Fibroblast of villous mesenchyme (primary cell): ENCODE data around the gene ZNF221. TPM values are rescaled to one million over a fixed set of nuclear protein-coding genes. Genes with fewer than 3 reads are reported as not detected.
"Not testable (repeated sequence)": the region's sequence is repeated elsewhere in the genome, so short reads cannot be mapped to it uniquely, and the experiment has no call there.

Source experiments
- DNase-seq: peaks from one replicate; pipeline ENCODE4 v3.0.0-alpha.2; 2010; ENCODE audit warnings: low read depth
- H3K4me3 ChIP-seq: 2 replicates; pipeline ENCODE4 v1.5.1; 2011; ENCODE audit warnings: low read depth, mild to moderate bottlenecking, low read length
- CTCF ChIP-seq: IDR thresholded peaks from 2 replicates; pipeline ENCODE4 v1.5.1; 2012; ENCODE audit warnings: low read depth, mild to moderate bottlenecking, low read length; ENCODE audit not compliant: insufficient read depth
- total RNA-seq: library from RNA; depleted of rRNA; stranded (reverse); fragments of >200 nt; gene quantifications from 2 replicates; pipeline ENCODE4 v1.2.3, GENCODE V29; 2012

The ZNF221 gene
- total RNA-seq, 1 donor: 10.4 TPM

DNA sequence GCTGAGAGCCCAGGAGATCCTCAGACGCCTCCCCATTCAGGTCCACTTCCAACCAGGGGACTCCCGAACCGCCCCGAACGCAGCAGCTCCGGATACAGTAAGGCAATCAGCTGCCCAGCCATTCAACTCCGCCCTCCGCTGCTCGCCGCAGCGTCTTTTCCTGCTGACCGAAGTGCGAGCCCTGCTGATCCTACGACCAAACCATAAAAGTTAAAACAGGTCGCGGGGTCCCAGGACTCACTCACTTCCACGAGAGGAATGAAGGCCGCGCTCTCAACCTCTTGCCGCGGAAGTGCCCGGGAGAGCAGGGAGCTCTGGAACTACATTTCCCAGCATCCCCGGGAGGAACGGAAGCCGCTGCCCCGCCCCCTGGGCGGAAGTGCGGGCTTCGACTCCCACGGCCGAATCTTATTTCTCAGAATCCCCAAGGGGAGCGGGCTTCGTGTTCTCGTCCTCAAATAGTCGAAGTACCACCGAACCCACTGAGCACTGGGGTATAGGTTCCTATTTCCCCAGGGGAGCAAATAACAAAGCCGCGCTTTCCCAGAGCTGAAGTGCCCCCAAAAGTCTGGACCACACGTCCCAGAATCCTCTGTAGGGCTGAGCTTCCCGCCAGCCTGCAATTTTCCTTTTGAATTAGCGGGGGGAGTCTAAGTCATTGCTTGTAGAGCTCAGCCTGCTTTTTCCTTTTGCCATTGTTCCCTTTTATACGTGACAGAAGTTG, 15.9 kb upstream of the ZNF221 start, which contains the start of gene ZNF45:
TSS of gene ZNF45 (minus strand) at position 298 of the 724 bp plus-strand sequence. CDS start 13,097 bp downstream, outside the sequence.
- DNase-seq: peak; percentile 92
- peak within 1 kb of the TSS; percentile 82 for H3K4me3 ChIP-seq
- TF ChIP-seq CTCF: no peak

- no peak for TF ChIP-seq CTCF
- no peak overlapping the region for H3K4me3 ChIP-seq
- no peak for DNase-seq
Measured at GRCh38 chr19:43936188-43936587, 14.8 kb upstream of the ZNF221 start.

DNA sequence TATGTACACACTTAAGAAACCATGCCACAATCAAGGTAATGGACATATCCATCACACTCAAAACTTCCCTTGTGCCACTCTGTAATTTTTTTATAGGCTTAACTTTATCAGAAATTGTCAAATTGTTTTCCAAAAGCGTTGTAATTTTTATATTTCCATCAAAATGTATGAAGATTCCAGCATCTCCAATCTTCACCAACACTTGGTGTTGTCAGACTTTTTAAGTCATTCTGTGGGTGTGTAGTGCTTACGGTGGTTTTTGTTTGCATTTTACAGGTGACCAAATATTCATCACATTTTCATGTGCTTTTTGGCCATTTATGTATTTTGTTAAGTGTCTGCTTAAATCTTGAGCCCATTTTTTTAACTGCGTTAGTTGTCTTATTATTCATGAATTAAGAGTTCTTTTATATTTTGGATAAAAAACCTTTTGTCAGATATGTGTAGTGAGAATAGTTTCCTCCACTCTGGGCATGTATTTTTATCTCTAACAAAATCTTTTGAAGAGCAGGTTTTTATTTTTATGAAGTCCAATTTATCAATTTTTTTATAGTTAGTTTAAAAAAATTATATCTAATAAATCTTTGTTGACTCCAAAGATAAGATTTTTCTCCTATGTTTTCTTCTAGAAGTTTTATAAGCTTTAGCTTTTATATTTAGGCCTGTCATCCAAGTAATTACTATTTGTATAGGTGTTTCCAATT, 11.3 kb upstream of the ZNF221 start:
- no peak for DNase-seq
- H3K4me3 ChIP-seq: no peak overlapping the region
- TF ChIP-seq CTCF: no peak

GRCh38 chr19:43940719-43941118, 10.3 kb upstream of the ZNF221 start:
- no peak for DNase-seq
- no peak for TF ChIP-seq CTCF
- H3K4me3 ChIP-seq: no peak overlapping the region

- no peak for TF ChIP-seq CTCF
- no peak overlapping the region for H3K4me3 ChIP-seq
- DNase-seq: no peak
Measured at GRCh38 chr19:43941209-43941608, 9.8 kb upstream of the ZNF221 start.

DNA sequence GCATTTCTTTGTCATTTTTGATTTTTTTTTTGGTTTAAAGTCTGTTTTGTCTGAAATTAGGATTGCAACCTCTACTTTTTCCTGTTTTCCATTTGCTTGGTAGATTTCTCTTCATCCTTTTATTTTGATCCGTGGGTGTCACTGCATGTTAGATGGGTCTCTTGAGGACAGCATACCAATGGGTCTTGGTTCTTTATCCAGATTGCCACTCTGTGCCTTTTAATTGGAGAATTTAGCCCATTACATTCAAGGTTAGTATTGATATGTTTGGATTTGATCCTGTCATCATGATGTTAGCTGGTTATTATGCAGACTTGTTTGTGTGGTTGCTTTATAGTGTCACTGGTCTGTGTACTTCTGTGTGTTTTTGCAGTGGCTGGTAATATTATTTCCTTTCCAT, 3.6 kb upstream of the ZNF221 start:
- not testable (repeated sequence) for H3K4me3 ChIP-seq, DNase-seq

GRCh38 chr19:43949803-43950202, 1.2 kb upstream of the ZNF221 start:
- DNase-seq, H3K4me3 ChIP-seq: not testable (repeated sequence)

DNA sequence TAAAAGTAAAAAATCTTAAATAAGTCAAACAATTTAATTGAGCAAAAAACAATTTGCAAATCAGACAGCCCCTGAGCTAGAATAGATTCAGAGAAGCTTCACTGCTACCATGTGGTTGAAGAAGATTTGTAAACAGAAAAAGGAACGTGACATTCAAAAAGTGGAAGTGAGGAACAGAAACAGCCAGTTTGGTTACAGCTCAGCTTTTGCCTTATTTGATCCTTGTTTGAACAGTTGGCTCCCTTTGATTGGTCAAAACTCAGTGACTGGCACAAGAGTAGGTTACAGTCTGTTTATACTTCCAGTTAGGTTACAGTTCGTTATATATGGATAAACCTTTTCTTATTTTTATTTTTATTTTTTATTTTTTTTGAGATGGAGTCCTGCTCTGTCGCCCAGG, 5.8 kb downstream of the ZNF221 start:
- TF ChIP-seq CTCF: no peak
- no peak for DNase-seq
- H3K4me3 ChIP-seq: no peak overlapping the region
